HuH-7 (cell line): ENCODE measurements around the gene MAP3K12.
"Not testable (repeated sequence)": the region's sequence is repeated elsewhere in the genome, so short reads cannot be mapped to it uniquely, and the experiment has no call there.

Experiments
- DNase-seq: peaks from one replicate; pipeline ENCODE4 v3.0.0; 2011; ENCODE audit warnings: low spot score

The MAP3K12 gene

GRCh38 chr12:53492830-53493609 is 6.2 kb downstream of the MAP3K12 start:
- DNase-seq: peak; percentile 95

- no peak for DNase-seq
Observed at GRCh38 chr12:53492188-53492587, 7.1 kb downstream of the MAP3K12 start.

- no peak for DNase-seq
Observed at GRCh38 chr12:53489242-53489864, 9.9 kb downstream of the MAP3K12 start.

- DNase-seq: no peak
Observed at GRCh38 chr12:53486736-53487487, 12.3 kb downstream of the MAP3K12 start.

GRCh38 chr12:53485955-53486735 is 13.1 kb downstream of the MAP3K12 start:
- DNase-seq: no peak

GRCh38 chr12:53484686-53485575 is 14.3 kb downstream of the MAP3K12 start:
- DNase-seq: no peak

- DNase-seq: no peak
Observed at GRCh38 chr12:53483979-53484377, 15.3 kb downstream of the MAP3K12 start.

GRCh38 chr12:53483225-53483978 is 15.9 kb downstream of the MAP3K12 start:
- DNase-seq: no peak

- no peak for DNase-seq
Observed at GRCh38 chr12:53482626-53483168, 16.6 kb downstream of the MAP3K12 start.

GRCh38 chr12:53481939-53482586 is 17.2 kb downstream of the MAP3K12 start:
- DNase-seq: peak; percentile 59

GRCh38 chr12:53481458-53481857 is 17.8 kb downstream of the MAP3K12 start:
- not testable (repeated sequence) for DNase-seq

GRCh38 chr12:53480491-53481442 is 18.5 kb downstream of the MAP3K12 start:
- DNase-seq: no peak

- DNase-seq: no peak
Observed at GRCh38 chr12:53479331-53479730, 19.9 kb downstream of the MAP3K12 start.

- no peak for DNase-seq
Observed at GRCh38 chr12:53478865-53479264, 20.4 kb downstream of the MAP3K12 start.

GRCh38 chr12:53476769-53477209 is 22.5 kb downstream of the MAP3K12 start:
- no peak for DNase-seq

GRCh38 chr12:53474819-53475218 is 24.4 kb downstream of the MAP3K12 start:
- no peak for DNase-seq

- DNase-seq: no peak
Observed at GRCh38 chr12:53474077-53474476, 25.2 kb downstream of the MAP3K12 start.

GRCh38 chr12:53472056-53472582 is 27.1 kb downstream of the MAP3K12 start:
- DNase-seq: no peak
